Panc1 (cell line): ENCODE results near the gene PARP9.

Source experiments
- CTCF ChIP-seq: fragments of 450-650 bp; IDR thresholded peaks from 2 replicates; pipeline ENCODE4 v1.5.1; 2017; ENCODE audit warnings: mild to moderate bottlenecking
- POLR2AphosphoS5 ChIP-seq: IDR thresholded peaks from 2 replicates; pipeline ENCODE4 v1.6.1; 2012; ENCODE audit warnings: mild to moderate bottlenecking, low read depth, low read length, moderate library complexity
- REST ChIP-seq, 2 experiments: IDR thresholded peaks; 2 replicates each; pipeline ENCODE4 v1.6.1; 2011 to 2012; ENCODE audit warnings: low read depth in 2 of 2, control low read depth in 1 of 2, low read length in 1 of 2, mild to moderate bottlenecking in 1 of 2, moderate library complexity in 1 of 2; ENCODE audit not compliant: insufficient read depth in 1 of 2
- SIN3A ChIP-seq: IDR thresholded peaks from 2 replicates; pipeline ENCODE4 v1.6.1; 2012; ENCODE audit warnings: low read depth, mild to moderate bottlenecking, low read length, moderate library complexity, borderline replicate concordance; ENCODE audit not compliant: insufficient read depth
- TCF7L2 ChIP-seq: IDR thresholded peaks from 2 replicates; pipeline ENCODE4 v1.6.1; 2011; ENCODE audit warnings: mild to moderate bottlenecking, low read depth, low read length, inconsistent platforms

GRCh38 chr3:122559906-122560305 lies 4.2 kb downstream of the PARP9 start:
- no peak for TF ChIP-seq POLR2AphosphoS5
- no peak for TF ChIP-seq REST (IDR thresholded peaks at IDR 0.05; ENCODE audit: insufficient read depth in 1 of 2, low read depth in 2 of 2, low read length in 1 of 2)
- no peak for TF ChIP-seq CTCF
- no peak for TF ChIP-seq SIN3A
- TF ChIP-seq TCF7L2, result no peak
